H1 (cell line): ENCODE results near the gene OTOF. TPM values are rescaled to one million over a fixed set of nuclear protein-coding genes. Genes with fewer than 3 reads are reported as not detected.
A peak's percentile ranks its signal among the peaks of the same experiment; 100 is the strongest.

ENCODE experiments used
- CTCF ChIA-PET: fragments of 300-600 bp; sonication (Branson Sonifier 250); formaldehyde crosslinking; loops from one replicate; lab custom pipeline; 2021; ENCODE audit not compliant: partially characterized antibody; lab: Charles Lee
- POLR2A ChIA-PET: fragments of 300-600 bp; sonication (Branson Sonifier 250); formaldehyde crosslinking; loops from one replicate; lab custom pipeline; 2021; ENCODE audit warnings: inconsistent platforms; ENCODE audit not compliant: partially characterized antibody; lab: Charles Lee
- DNase-seq, 2 experiments: peaks; one replicate each; pipeline versions ENCODE4 v3.0.0 to v3.0.0-alpha.2; 2010 to 2022; ENCODE audit warnings: low spot score in 2 of 2, low read depth in 1 of 2, mixed read lengths in 1 of 2
- FAIRE-seq: peaks from 2 replicates; lab custom pipeline; 2011; peaks lifted over from hg19 to GRCh38; lab: Jason Lieb, UNC
- H2AFZ ChIP-seq: 2 replicates; pipeline ENCODE4 v1.8.1; 2012; ENCODE audit warnings: low read length, inconsistent platforms
- H2AK5ac ChIP-seq: 2 replicates; pipeline ENCODE4 v1.6.1; 2013; ENCODE audit warnings: low read depth, low read length
- H2BK120ac ChIP-seq: replicated peaks from 2 replicates; pipeline ENCODE3; 2013; ENCODE audit warnings: low read depth, low read length, inconsistent platforms
- H2BK12ac ChIP-seq: 2 replicates; pipeline ENCODE4 v1.6.1; 2013; ENCODE audit warnings: low read depth, low read length
- H2BK15ac ChIP-seq: 2 replicates; pipeline ENCODE4 v1.6.1; 2013; ENCODE audit warnings: low read length
- H2BK20ac ChIP-seq: 2 replicates; pipeline ENCODE4 v1.6.1; 2013; ENCODE audit warnings: low read length
- H2BK5ac ChIP-seq: 2 replicates; pipeline ENCODE4 v1.6.1; 2013; ENCODE audit warnings: low read depth, low read length
- H3K14ac ChIP-seq: 2 replicates; pipeline ENCODE4 v1.6.1; 2013; ENCODE audit warnings: inconsistent platforms; ENCODE audit not compliant: insufficient read length
- H3K18ac ChIP-seq: 2 replicates; pipeline ENCODE4 v1.6.1; 2013; ENCODE audit warnings: low read length; ENCODE audit errors: extremely low read depth
- H3K23ac ChIP-seq: 2 replicates; pipeline ENCODE4 v1.6.1; 2013; ENCODE audit warnings: inconsistent platforms; ENCODE audit not compliant: insufficient read length
- H3K23me2 ChIP-seq: 2 replicates; pipeline ENCODE4 v1.6.1; 2013; ENCODE audit warnings: low read depth, low read length
- H3K27ac ChIP-seq: 2 replicates; pipeline ENCODE4 v1.6.1; 2011; ENCODE audit warnings: low read depth, low read length, inconsistent platforms
- H3K27me3 ChIP-seq, 4 experiments: replicated peaks in 1 of 4; 1 replicate in 1 of 4; 2 replicates in 3 of 4; pipeline versions ENCODE4 v1.6.1 to v1.8.1; 2011 to 2013; ENCODE audit warnings: low read length in 3 of 4, mild to moderate bottlenecking in 3 of 4, inconsistent platforms in 2 of 4, mixed read lengths in 2 of 4, moderate library complexity in 1 of 4; ENCODE audit not compliant: control insufficient read depth in 3 of 4, insufficient read depth in 3 of 4; ENCODE audit errors: extremely low read depth in 1 of 4
- H3K36me3 ChIP-seq, 4 experiments: 2 replicates each; pipeline versions ENCODE4 v1.6.1 to v1.8.1; 2011 to 2013; ENCODE audit warnings: mild to moderate bottlenecking in 4 of 4, low read length in 3 of 4, moderate library complexity in 2 of 4, control low read depth in 1 of 4, inconsistent platforms in 1 of 4; ENCODE audit not compliant: insufficient read depth in 4 of 4, control insufficient read depth in 2 of 4
- H3K4ac ChIP-seq: replicated peaks from 2 replicates; pipeline ENCODE3; 2013; ENCODE audit warnings: low read length, low read depth, mixed read lengths, inconsistent platforms; ENCODE audit not compliant: insufficient read length
- H3K4me1 ChIP-seq, 4 experiments: replicated peaks in 1 of 4; 1 replicate in 1 of 4; 2 replicates in 3 of 4; pipeline versions ENCODE4 v1.6.1 to v1.8.1; 2011 to 2013; ENCODE audit warnings: low read length in 3 of 4, inconsistent platforms in 2 of 4, mixed read lengths in 1 of 4; ENCODE audit not compliant: insufficient read depth in 4 of 4, control insufficient read depth in 3 of 4
- H3K4me2 ChIP-seq, 2 experiments: 2 replicates each; pipeline versions ENCODE4 v1.6.1 to v1.8.1; 2011 to 2013; ENCODE audit warnings: low read depth in 2 of 2, low read length in 2 of 2, control low read depth in 1 of 2, inconsistent platforms in 1 of 2, mild to moderate bottlenecking in 1 of 2; ENCODE audit not compliant: insufficient read depth in 1 of 2
- H3K4me3 ChIP-seq, 4 experiments: fragments of 200-600, 300-600 bp in 1 of 4; sonication (generic), shearing (Covaris generic), sonication (Bioruptor Twin) in 1 of 4; 2 replicates each; pipeline versions ENCODE4 v1.5.1 to v1.8.1; 2011 to 2016; ENCODE audit warnings: low read length in 4 of 4, low read depth in 3 of 4, control low read depth in 2 of 4, inconsistent platforms in 2 of 4, mild to moderate bottlenecking in 2 of 4, mixed read lengths in 1 of 4, moderate library complexity in 1 of 4; ENCODE audit not compliant: insufficient read depth in 2 of 4; ENCODE audit errors: extremely low read depth in 1 of 4
- H3K56ac ChIP-seq: replicated peaks from 2 replicates; pipeline ENCODE3; 2013; ENCODE audit warnings: low read depth, mild to moderate bottlenecking, mixed read lengths, low read length, inconsistent platforms; ENCODE audit not compliant: insufficient read length
- H3K79me1 ChIP-seq: 2 replicates; pipeline ENCODE4 v1.6.1; 2013; ENCODE audit warnings: low read depth, low read length, control low read depth
- H3K79me2 ChIP-seq, 2 experiments: 2 replicates each; pipeline versions ENCODE4 v1.6.1 to v1.8.1; 2012 to 2013; ENCODE audit warnings: low read length in 2 of 2, mild to moderate bottlenecking in 2 of 2, inconsistent platforms in 1 of 2; ENCODE audit not compliant: insufficient read depth in 2 of 2, control insufficient read depth in 1 of 2
- H3K9ac ChIP-seq, 4 experiments: replicated peaks in 1 of 4; 1 replicate in 1 of 4; 2 replicates in 3 of 4; pipeline versions ENCODE4 v1.6.1 to v1.8.1; 2011 to 2013; ENCODE audit warnings: low read depth in 3 of 4, low read length in 3 of 4, control low read depth in 2 of 4, mild to moderate bottlenecking in 2 of 4, moderate library complexity in 2 of 4, inconsistent platforms in 1 of 4; ENCODE audit errors: extremely low read depth in 1 of 4
- H3K9me3 ChIP-seq, 2 experiments: 2 replicates each; pipeline versions ENCODE4 v1.6.1 to v1.8.1; 2012 to 2013; ENCODE audit warnings: mild to moderate bottlenecking in 2 of 2, moderate library complexity in 2 of 2, control low read depth in 1 of 2, inconsistent platforms in 1 of 2, low read depth in 1 of 2, low read length in 1 of 2, mixed read lengths in 1 of 2; ENCODE audit not compliant: insufficient read depth in 2 of 2
- H4K20me1 ChIP-seq, 2 experiments: replicated peaks in 1 of 2; 2 replicates each; pipeline versions ENCODE3 to v1.8.1; 2011 to 2013; ENCODE audit warnings: inconsistent platforms in 2 of 2, low read length in 2 of 2, mild to moderate bottlenecking in 1 of 2; ENCODE audit not compliant: insufficient read depth in 2 of 2, control insufficient read depth in 1 of 2
- H4K5ac ChIP-seq: 2 replicates; pipeline ENCODE4 v1.6.1; 2013; ENCODE audit warnings: low read length, low read depth, mixed read lengths, inconsistent platforms; ENCODE audit not compliant: insufficient read length
- H4K8ac ChIP-seq: 2 replicates; pipeline ENCODE4 v1.8.0; 2013; ENCODE audit warnings: mild to moderate bottlenecking, moderate library complexity, low read length, inconsistent platforms; ENCODE audit not compliant: insufficient read depth; ENCODE audit errors: extremely low read depth
- H4K91ac ChIP-seq: replicated peaks from 2 replicates; pipeline ENCODE3; 2013; ENCODE audit warnings: low read length, mixed read lengths, inconsistent platforms; ENCODE audit not compliant: insufficient read length
- CEBPB ChIP-seq: IDR thresholded peaks from 2 replicates; pipeline ENCODE4 v1.6.1; 2012; ENCODE audit warnings: low read depth, low read length
- CHD1 ChIP-seq: IDR thresholded peaks from 2 replicates; pipeline ENCODE4 v1.6.1; 2012; ENCODE audit warnings: low read depth, low read length, improper control_type of control experiment
- EP300 ChIP-seq, 2 experiments: IDR thresholded peaks; 1 replicate in 1 of 2; 2 replicates in 1 of 2; pipeline ENCODE4 v1.6.1; 2011 to 2012; ENCODE audit warnings: low read depth in 2 of 2, low read length in 2 of 2, mild to moderate bottlenecking in 2 of 2, borderline replicate concordance in 1 of 2, inconsistent platforms in 1 of 2, moderate library complexity in 1 of 2
- JUN ChIP-seq: IDR thresholded peaks from 2 replicates; pipeline ENCODE4 v1.6.1; 2011; ENCODE audit warnings: low read depth, mild to moderate bottlenecking, improper control_type of control experiment, low read length
- KDM5A ChIP-seq: fragments of 200-600 bp; IDR thresholded peaks from 2 replicates; pipeline ENCODE4 v1.7.1; 2012; ENCODE audit warnings: mild to moderate bottlenecking, low read length, inconsistent platforms, mixed read lengths
- NRF1 ChIP-seq: IDR thresholded peaks from 2 replicates; pipeline ENCODE4 v1.6.1; 2011; ENCODE audit warnings: mild to moderate bottlenecking, low read depth, low read length, improper control_type of control experiment
- SIX5 ChIP-seq: IDR thresholded peaks from 2 replicates; pipeline ENCODE4 v1.6.1; 2011; ENCODE audit warnings: mild to moderate bottlenecking, low read depth, low read length
- SRF ChIP-seq: IDR thresholded peaks from 2 replicates; pipeline ENCODE4 v1.6.1; 2011; ENCODE audit warnings: mild to moderate bottlenecking, low read depth, low read length, moderate library complexity
- TBP ChIP-seq: IDR thresholded peaks from 2 replicates; pipeline ENCODE4 v1.6.1; 2011; ENCODE audit warnings: low read depth, low read length, improper control_type of control experiment
- WGBS, 2 experiments: shearing (Covaris generic) in 1 of 2; methylation state at CpG; one replicate each; pipeline versions ENCODE4 v1.1.6 to v1.1.7; 2013 to 2015; ENCODE audit warnings: low lambda C conversion rate in 2 of 2, mixed read lengths in 2 of 2, inconsistent platforms in 1 of 2, low coverage in 1 of 2, missing lambda C conversion rate in 1 of 2; ENCODE audit not compliant: insufficient replicate concordance in 2 of 2, insufficient coverage in 1 of 2, insufficient read length in 1 of 2; ENCODE audit errors: extremely low coverage in 1 of 2, missing lambda C conversion rate in 1 of 2; 5-methylcytosine and 5-hydroxymethylcytosine counted together
- polyA plus RNA-seq, 7 experiments: library from polyadenylated mRNA; depleted of rRNA in 3 of 7; stranded (reverse) in 5 of 7; unstranded in 2 of 7; fragments of >200 nt in 5 of 7; fragments of 200-250 nt in 2 of 7; gene quantifications; 1 replicate in 5 of 7; 2 replicates in 1 of 7; 4 replicates in 1 of 7; pipeline versions ENCODE4 v1.2.1 to v1.2.3, GENCODE V29; 2011 to 2013; ENCODE audit warnings: missing spikeins in 2 of 7, mixed read lengths in 2 of 7
- total RNA-seq: library from RNA; stranded (reverse); fragmentation: NEBNext Ultra II Directional; extraction: Animal tissue kit (Norgen Biotek cat#: 25700); gene quantifications from 2 replicates; pipeline ENCODE4 v1.2.1, GENCODE V29; 2021

OTOF gene
- total and polyA plus RNA-seq, 2 of the 8 experiments (the other 6 are each of a cell fraction or from before 2014, with no cell fraction given), result 0.06 TPM; not detected in 1

- Histone ChIP-seq H3K79me2 (no peaks in the 10 kb centered on the region), H2AFZ (no peak overlapping the region), H3K27me3 (no peaks in the 10 kb centered on the region), H3K9ac (no peak overlapping the region), H3K4me3 (no peak overlapping the region), H2BK5ac (no peak overlapping the region), H2BK120ac (no peak overlapping the region), H2AK5ac (no peak overlapping the region), H3K36me3 (no peaks in the 10 kb centered on the region), H3K14ac (no peak overlapping the region), H3K4me1 (no peaks in the 10 kb centered on the region), H2BK20ac (no peak overlapping the region), H3K56ac (no peak overlapping the region), H3K23me2 (no peaks in the 10 kb centered on the region), H3K27ac (no peak overlapping the region), H3K18ac (no peak overlapping the region), H3K79me1 (no peaks in the 10 kb centered on the region), H4K5ac (no peak overlapping the region), H4K91ac (no peak overlapping the region), H2BK12ac (no peak overlapping the region)
- WGBS, 2 experiments, result 85% methylated on average over 10 of the region's 10 CpGs; no CpG with 5 or more reads in 1 of the 2 experiments
- peak in 1 of 2 experiments; percentile 41 for DNase-seq
- POLR2A ChIA-PET, result interaction anchor here (0.7 to 1.3 kb wide), 2 partner anchors 9 to 62 kb away, joined by 3 to 4 read pairs; no protein-coding TSS in a partner anchor
- TF ChIP-seq TBP, result no peak
- no peak for TF ChIP-seq SRF
- TF ChIP-seq EP300 (IDR thresholded peaks at IDR 0.05; ENCODE audit: borderline replicate concordance in 1 of 2, low read depth in 2 of 2, low read length in 2 of 2), result no peak
- TF ChIP-seq SIX5, result no peak
- no peak for TF ChIP-seq JUN
- no peak for TF ChIP-seq NRF1
- no peak for TF ChIP-seq CHD1
- TF ChIP-seq CEBPB, result no peak
- TF ChIP-seq KDM5A, result no peak
- TF ChIP-seq, all 59 proteins: peak for 0
- CTCF ChIA-PET, result interaction anchor here (0.5 to 2.6 kb wide), 5 partner anchors 11 to 58 kb away, joined by 3 to 9 read pairs (median 6); no protein-coding TSS in a partner anchor
- no peak overlapping the region; the same call in 1 of the 2 replicates for H4K8ac ChIP-seq
- H3K4me2 ChIP-seq, result no peak overlapping the region
- H3K23ac ChIP-seq, result no peak overlapping the region
- no peak for FAIRE-seq
- H3K4ac ChIP-seq, result no peak overlapping the region
- H2BK15ac ChIP-seq, result no peak overlapping the region
- no peaks in the 10 kb centered on the region for H4K20me1 ChIP-seq
- H3K9me3 ChIP-seq, result no peaks in the 10 kb centered on the region
Measured at GRCh38 chr2:26449278-26450030, 28.5 kb downstream of the OTOF start.
